HepG2 (cell line): ENCODE measurements around the gene OBI1. TPM values are rescaled to one million over a fixed set of nuclear protein-coding genes. Genes with fewer than 3 reads are reported as not detected.

Experiments used
- AHR ChIP-seq: IDR thresholded peaks from 2 replicates; pipeline ENCODE4 v1.6.1; 2018; ENCODE audit warnings: missing genetic modification reagents, missing compliant biosample characterization
- ATAD3A ChIP-seq: sonication (generic); formaldehyde crosslinking; IDR thresholded peaks from 2 replicates; pipeline ENCODE4 v1.4.0; 2020; ENCODE audit warnings: missing genetic modification reagents
- ERF ChIP-seq: IDR thresholded peaks from 2 replicates; pipeline ENCODE4 v1.6.1; 2018; ENCODE audit warnings: missing biosample characterization, missing genetic modification reagents
- GTF3A ChIP-seq: sonication (generic); formaldehyde crosslinking; conservative IDR thresholded peaks from 2 replicates; pipeline ENCODE4 v1.4.0; 2020; ENCODE audit warnings: mild to moderate bottlenecking, missing genetic modification reagents
- HOXA3 ChIP-seq: sonication (generic); formaldehyde crosslinking; IDR thresholded peaks from 2 replicates; pipeline ENCODE4 v1.5.0; 2020; ENCODE audit warnings: missing genetic modification reagents
- IKZF4 ChIP-seq: sonication (generic); formaldehyde crosslinking; IDR thresholded peaks from 2 replicates; pipeline ENCODE4 v1.5.1; 2020; ENCODE audit warnings: borderline replicate concordance, mild to moderate bottlenecking, low read depth, missing genetic modification reagents; ENCODE audit errors: not compliant biosample characterization
- IRF2 ChIP-seq: IDR thresholded peaks from 2 replicates; pipeline ENCODE4 v1.6.1; 2018; ENCODE audit warnings: missing genetic modification reagents, missing compliant biosample characterization
- MEF2D ChIP-seq: sonication (generic); formaldehyde crosslinking; IDR thresholded peaks from 2 replicates; pipeline ENCODE4 v1.5.1; 2020; ENCODE audit warnings: mild to moderate bottlenecking, missing genetic modification reagents
- PCBP1 ChIP-seq: fragments of 200-400 bp; formaldehyde crosslinking; IDR thresholded peaks from 2 replicates; pipeline ENCODE4 v1.6.1; 2017; ENCODE audit warnings: mild to moderate bottlenecking, low read depth, low read length, borderline replicate concordance
- RARG ChIP-seq: sonication (generic); formaldehyde crosslinking; IDR thresholded peaks from 2 replicates; pipeline ENCODE4 v1.4.0; 2020; ENCODE audit warnings: low read depth, mild to moderate bottlenecking, missing genetic modification reagents
- RBM22 ChIP-seq: fragments of 200-400 bp; formaldehyde crosslinking; optimal IDR thresholded peaks from 2 replicates; pipeline ENCODE3; 2017; ENCODE audit warnings: mild to moderate bottlenecking, low read length, moderate library complexity
- SNAPC2 ChIP-seq: sonication (generic); formaldehyde crosslinking; IDR thresholded peaks from 2 replicates; pipeline ENCODE4 v1.8.1; 2022; ENCODE audit warnings: mild to moderate bottlenecking, missing genetic modification reagents
- ZBTB20 ChIP-seq: sonication (generic); formaldehyde crosslinking; IDR thresholded peaks from 2 replicates; pipeline ENCODE4 v1.8.1; 2023; ENCODE audit warnings: missing genetic modification reagents, low read depth, mild to moderate bottlenecking, borderline replicate concordance
- ZBTB42 ChIP-seq: sonication (generic); formaldehyde crosslinking; IDR thresholded peaks from 2 replicates; pipeline ENCODE4 v1.5.0; 2020; ENCODE audit warnings: mild to moderate bottlenecking, missing genetic modification reagents
- ZMYM3 ChIP-seq: sonication (generic); formaldehyde crosslinking; IDR thresholded peaks from 2 replicates; pipeline ENCODE4 v1.5.1; 2020; ENCODE audit warnings: mild to moderate bottlenecking, missing genetic modification reagents
- ZNF264 ChIP-seq: sonication (generic); formaldehyde crosslinking; IDR thresholded peaks from 2 replicates; pipeline ENCODE4 v1.4.0; 2020; ENCODE audit warnings: missing genetic modification reagents
- ZNF292 ChIP-seq: sonication (generic); formaldehyde crosslinking; IDR thresholded peaks from 2 replicates; pipeline ENCODE4 v1.8.1; 2022; ENCODE audit warnings: mild to moderate bottlenecking, low read depth, missing genetic modification reagents, borderline replicate concordance
- ZNF543 ChIP-seq: sonication (generic); formaldehyde crosslinking; IDR thresholded peaks from 2 replicates; pipeline ENCODE4 v1.4.0; 2020; ENCODE audit warnings: mild to moderate bottlenecking, missing genetic modification reagents
- ZNF556 ChIP-seq: sonication (generic); formaldehyde crosslinking; IDR thresholded peaks from 2 replicates; pipeline ENCODE4 v1.4.0; 2020; ENCODE audit warnings: mild to moderate bottlenecking, missing genetic modification reagents, borderline replicate concordance
- ZNF792 ChIP-seq: IDR thresholded peaks from 2 replicates; pipeline ENCODE4 v1.6.1; 2016
- polyA plus RNA-seq, 8 experiments: library from polyadenylated mRNA; depleted of rRNA in 3 of 8; stranded (reverse) in 7 of 8; unstranded in 1 of 8; fragments of >200 nt; fragmentation: Illumina TruSeq in 4 of 8; extraction: Trizol in 4 of 8; gene quantifications; 2 replicates each; pipeline versions ENCODE4 v1.2.1 to v1.2.3, GENCODE V29; 2011 to 2016; ENCODE audit warnings: low read depth in 4 of 8, missing spikeins in 1 of 8, mixed read lengths in 1 of 8; ENCODE audit not compliant: insufficient read depth in 1 of 8
- total RNA-seq, 5 experiments: library from RNA; depleted of rRNA; stranded (reverse); fragments of >200 nt; fragmentation: Illumina TruSeq; extraction: Trizol; gene quantifications; 2 replicates each; pipeline ENCODE4 v1.2.3, GENCODE V29; 2016; ENCODE audit warnings: low read depth in 1 of 5
- TF ChIP-seq, protein P1 (sequence below): sonication (generic); formaldehyde crosslinking; IDR thresholded peaks from 2 replicates; pipeline ENCODE4 v1.4.0; 2020; ENCODE audit warnings: mild to moderate bottlenecking, missing genetic modification reagents
- TF ChIP-seq, protein P2 (sequence below): sonication (generic); formaldehyde crosslinking; IDR thresholded peaks from 2 replicates; pipeline ENCODE4 v1.8.1; 2023; ENCODE audit warnings: missing genetic modification reagents, mild to moderate bottlenecking, borderline replicate concordance
- TF ChIP-seq, protein P3 (sequence below): sonication (generic); formaldehyde crosslinking; IDR thresholded peaks from 2 replicates; pipeline ENCODE4 v1.5.1; 2020; ENCODE audit warnings: mild to moderate bottlenecking, missing genetic modification reagents, moderate library complexity

The OBI1 gene
- total and polyA plus RNA-seq, 2 of the 13 experiments (the other 11 are each of a cell fraction or from before 2014, with no cell fraction given), result 7.8 to 23.5 TPM

DNA sequence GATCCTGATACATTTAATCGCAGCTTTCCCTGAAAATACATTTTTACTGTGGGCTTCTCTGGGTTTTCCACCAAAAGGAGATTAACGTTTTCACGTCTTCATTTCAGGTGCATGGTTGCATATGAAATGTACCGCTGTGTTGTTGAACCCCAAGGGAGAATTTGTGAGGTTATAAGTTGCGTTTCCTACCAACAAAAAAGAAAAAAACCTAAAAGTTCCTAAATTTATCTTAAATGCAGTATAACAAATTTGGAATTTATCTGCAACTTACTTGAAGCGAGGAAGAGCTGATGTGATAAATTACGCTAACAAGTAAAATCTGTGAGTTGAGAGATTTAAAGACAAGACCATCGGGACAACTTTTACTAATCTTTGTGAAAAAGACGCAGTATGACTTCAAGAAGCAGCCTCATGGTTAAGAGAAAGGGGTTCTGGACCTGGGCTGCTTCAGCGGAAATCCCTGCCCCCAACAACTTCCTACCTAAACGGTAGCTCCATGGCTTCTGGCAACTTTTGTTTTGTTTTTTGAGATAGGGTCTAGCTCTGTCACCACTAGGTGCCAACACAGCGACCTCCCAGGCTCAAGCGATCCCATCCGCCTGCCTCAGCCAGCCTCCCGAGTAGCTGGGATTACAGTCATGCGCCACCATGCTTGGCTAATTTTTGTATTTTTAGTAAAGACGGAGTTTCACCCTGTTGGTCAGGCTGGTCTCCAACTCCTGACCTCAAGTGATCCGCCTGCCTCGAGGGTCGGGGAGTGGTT, 958 bp upstream of the OBI1 start (continued):
- no peak for TF ChIP-seq ZNF556 (CRISPR knock-in tag)
- TF ChIP-seq ZNF543 (CRISPR knock-in tag), result no peak
- no peak for TF ChIP-seq GTF3A (CRISPR knock-in tag)
- peak; percentile 68; the same call in 1 of the 2 replicates for TF ChIP-seq ZNF292 (CRISPR knock-in tag)
- no peak for TF ChIP-seq IRF2 (CRISPR knock-in tag)
- no peak for TF ChIP-seq ZBTB42 (CRISPR knock-in tag)
- TF ChIP-seq IKZF4 (CRISPR knock-in tag), result no peak
- TF ChIP-seq RARG, result no peak
- TF ChIP-seq SNAPC2 (CRISPR knock-in tag), result no peak
- TF ChIP-seq ZNF792 (CRISPR knock-in tag), result no peak; the same call in 1 of the 2 replicates
- no peak for TF ChIP-seq ATAD3A
- TF ChIP-seq, protein P1, sequence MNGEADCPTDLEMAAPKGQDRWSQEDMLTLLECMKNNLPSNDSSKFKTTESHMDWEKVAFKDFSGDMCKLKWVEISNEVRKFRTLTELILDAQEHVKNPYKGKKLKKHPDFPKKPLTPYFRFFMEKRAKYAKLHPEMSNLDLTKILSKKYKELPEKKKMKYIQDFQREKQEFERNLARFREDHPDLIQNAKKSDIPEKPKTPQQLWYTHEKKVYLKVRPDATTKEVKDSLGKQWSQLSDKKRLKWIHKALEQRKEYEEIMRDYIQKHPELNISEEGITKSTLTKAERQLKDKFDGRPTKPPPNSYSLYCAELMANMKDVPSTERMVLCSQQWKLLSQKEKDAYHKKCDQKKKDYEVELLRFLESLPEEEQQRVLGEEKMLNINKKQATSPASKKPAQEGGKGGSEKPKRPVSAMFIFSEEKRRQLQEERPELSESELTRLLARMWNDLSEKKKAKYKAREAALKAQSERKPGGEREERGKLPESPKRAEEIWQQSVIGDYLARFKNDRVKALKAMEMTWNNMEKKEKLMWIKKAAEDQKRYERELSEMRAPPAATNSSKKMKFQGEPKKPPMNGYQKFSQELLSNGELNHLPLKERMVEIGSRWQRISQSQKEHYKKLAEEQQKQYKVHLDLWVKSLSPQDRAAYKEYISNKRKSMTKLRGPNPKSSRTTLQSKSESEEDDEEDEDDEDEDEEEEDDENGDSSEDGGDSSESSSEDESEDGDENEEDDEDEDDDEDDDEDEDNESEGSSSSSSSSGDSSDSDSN, result 0 out of 2 replicates have a peak, but pooled peaks have one; percentile 17
- no peak for TF ChIP-seq PCBP1
- 0 out of 2 replicates have a peak, but pooled peaks have one; percentile 37 for TF ChIP-seq ERF
- TF ChIP-seq ZMYM3 (CRISPR knock-in tag), result 0 out of 2 replicates have a peak, but pooled peaks have one; percentile 31
- TF ChIP-seq, protein P2, sequence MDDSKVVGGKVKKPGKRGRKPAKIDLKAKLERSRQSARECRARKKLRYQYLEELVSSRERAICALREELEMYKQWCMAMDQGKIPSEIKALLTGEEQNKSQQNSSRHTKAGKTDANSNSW (CRISPR knock-in tag), result no peak
- TF ChIP-seq ZBTB20 (CRISPR knock-in tag), result peak; percentile 46; the same call in 1 of the 2 replicates
- TF ChIP-seq MEF2D, result no peak
- 0 out of 2 replicates have a peak, but pooled peaks have one; percentile 32 for TF ChIP-seq ZNF264 (CRISPR knock-in tag)
- TF ChIP-seq AHR (CRISPR knock-in tag), result no peak
- TF ChIP-seq, protein P3, sequence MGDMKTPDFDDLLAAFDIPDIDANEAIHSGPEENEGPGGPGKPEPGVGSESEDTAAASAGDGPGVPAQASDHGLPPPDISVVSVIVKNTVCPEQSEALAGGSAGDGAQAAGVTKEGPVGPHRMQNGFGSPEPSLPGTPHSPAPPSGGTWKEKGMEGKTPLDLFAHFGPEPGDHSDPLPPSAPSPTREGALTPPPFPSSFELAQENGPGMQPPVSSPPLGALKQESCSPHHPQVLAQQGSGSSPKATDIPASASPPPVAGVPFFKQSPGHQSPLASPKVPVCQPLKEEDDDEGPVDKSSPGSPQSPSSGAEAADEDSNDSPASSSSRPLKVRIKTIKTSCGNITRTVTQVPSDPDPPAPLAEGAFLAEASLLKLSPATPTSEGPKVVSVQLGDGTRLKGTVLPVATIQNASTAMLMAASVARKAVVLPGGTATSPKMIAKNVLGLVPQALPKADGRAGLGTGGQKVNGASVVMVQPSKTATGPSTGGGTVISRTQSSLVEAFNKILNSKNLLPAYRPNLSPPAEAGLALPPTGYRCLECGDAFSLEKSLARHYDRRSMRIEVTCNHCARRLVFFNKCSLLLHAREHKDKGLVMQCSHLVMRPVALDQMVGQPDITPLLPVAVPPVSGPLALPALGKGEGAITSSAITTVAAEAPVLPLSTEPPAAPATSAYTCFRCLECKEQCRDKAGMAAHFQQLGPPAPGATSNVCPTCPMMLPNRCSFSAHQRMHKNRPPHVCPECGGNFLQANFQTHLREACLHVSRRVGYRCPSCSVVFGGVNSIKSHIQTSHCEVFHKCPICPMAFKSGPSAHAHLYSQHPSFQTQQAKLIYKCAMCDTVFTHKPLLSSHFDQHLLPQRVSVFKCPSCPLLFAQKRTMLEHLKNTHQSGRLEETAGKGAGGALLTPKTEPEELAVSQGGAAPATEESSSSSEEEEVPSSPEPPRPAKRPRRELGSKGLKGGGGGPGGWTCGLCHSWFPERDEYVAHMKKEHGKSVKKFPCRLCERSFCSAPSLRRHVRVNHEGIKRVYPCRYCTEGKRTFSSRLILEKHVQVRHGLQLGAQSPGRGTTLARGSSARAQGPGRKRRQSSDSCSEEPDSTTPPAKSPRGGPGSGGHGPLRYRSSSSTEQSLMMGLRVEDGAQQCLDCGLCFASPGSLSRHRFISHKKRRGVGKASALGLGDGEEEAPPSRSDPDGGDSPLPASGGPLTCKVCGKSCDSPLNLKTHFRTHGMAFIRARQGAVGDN, result peak; percentile 61
- peak; percentile 46; the same call in 1 of the 2 replicates for TF ChIP-seq HOXA3 (CRISPR knock-in tag)
- no peak for TF ChIP-seq RBM22
